Measurements from ENCODE around the gene CDH13. TPM values are rescaled to one million over a fixed set of nuclear protein-coding genes. Genes with fewer than 3 reads are reported as not detected.

CDH13 gene
- total RNA-seq, 1 donor from 2014 or later: not detected

GRCh38 chr16:83456934-83457333 is 830.2 kb downstream of the CDH13 start:
- TF ChIP-seq CTCF (IDR thresholded peaks at IDR 0.05): no peak
- intact Hi-C loops (cut with micrococcal nuclease): no loop called here
- Mint-ChIP-seq H3K9me3 (no peaks in the 10 kb centered on the region), H3K36me3 (ENCODE audit: low read depth) (no peaks in the 10 kb centered on the region), H3K4me3 (no peak overlapping the region), H3K27me3 (no peaks in the 10 kb centered on the region), H3K27ac (no peak overlapping the region), H3K4me1 (no peaks in the 10 kb centered on the region)
- no peak for ATAC-seq (ENCODE audit: low read depth)
- no peak for DNase-seq
- CTCF ChIA-PET: no interaction called here
- POLR2A ChIA-PET: no interaction called here

- no peaks in the 10 kb centered on the region for H3K36me3 Mint-ChIP-seq (ENCODE audit: low read depth)
- POLR2A ChIA-PET: no interaction called here
- H3K27me3 Mint-ChIP-seq: no peaks in the 10 kb centered on the region
- intact Hi-C loops (cut with micrococcal nuclease): no loop called here
- no peak for TF ChIP-seq CTCF (IDR thresholded peaks at IDR 0.05)
- H3K9me3 Mint-ChIP-seq: no peaks in the 10 kb centered on the region
- DNase-seq (no peak), ATAC-seq (ENCODE audit: low read depth) (peak; percentile 18)
- H3K27ac Mint-ChIP-seq: no peak overlapping the region
- CTCF ChIA-PET: no interaction called here
- no peaks in the 10 kb centered on the region for H3K4me1 Mint-ChIP-seq
- H3K4me3 Mint-ChIP-seq: no peak overlapping the region
Measured at GRCh38 chr16:83458612-83459011, 831.8 kb downstream of the CDH13 start.

GRCh38 chr16:83464991-83465390 is 838.2 kb downstream of the CDH13 start:
- H3K4me1 Mint-ChIP-seq: no peaks in the 10 kb centered on the region
- CTCF ChIA-PET: no interaction called here
- no peaks in the 10 kb centered on the region for H3K9me3 Mint-ChIP-seq
- intact Hi-C loops (cut with micrococcal nuclease): no loop called here
- DNase-seq: no peak
- POLR2A ChIA-PET: no interaction called here
- H3K36me3 Mint-ChIP-seq (ENCODE audit: low read depth): no peaks in the 10 kb centered on the region
- no peak overlapping the region for H3K4me3 Mint-ChIP-seq
- TF ChIP-seq CTCF (IDR thresholded peaks at IDR 0.05): no peak
- no peaks in the 10 kb centered on the region for H3K27me3 Mint-ChIP-seq
- ATAC-seq (ENCODE audit: low read depth): no peak
- no peak overlapping the region for H3K27ac Mint-ChIP-seq

GRCh38 chr16:83470416-83470815 is 843.6 kb downstream of the CDH13 start:
- H3K27ac Mint-ChIP-seq: no peak overlapping the region
- H3K27me3 Mint-ChIP-seq: no peaks in the 10 kb centered on the region
- H3K9me3 Mint-ChIP-seq: no peaks in the 10 kb centered on the region
- TF ChIP-seq CTCF (IDR thresholded peaks at IDR 0.05): no peak
- no peaks in the 10 kb centered on the region for H3K4me1 Mint-ChIP-seq
- ATAC-seq (ENCODE audit: low read depth): no peak
- no peak for DNase-seq
- no peak overlapping the region for H3K4me3 Mint-ChIP-seq
- ChIA-PET CTCF (no interaction called here), POLR2A (no interaction called here)
- no peaks in the 10 kb centered on the region for H3K36me3 Mint-ChIP-seq (ENCODE audit: low read depth)
- intact Hi-C loops (cut with micrococcal nuclease): no loop called here

GRCh38 chr16:83472776-83473501 is 846.2 kb downstream of the CDH13 start:
- ChIA-PET POLR2A (no interaction called here), CTCF (no interaction called here)
- Mint-ChIP-seq H3K27me3 (no peaks in the 10 kb centered on the region), H3K4me3 (no peak overlapping the region), H3K27ac (no peak overlapping the region), H3K4me1 (no peaks in the 10 kb centered on the region), H3K36me3 (ENCODE audit: low read depth) (no peaks in the 10 kb centered on the region), H3K9me3 (no peaks in the 10 kb centered on the region)
- TF ChIP-seq CTCF (IDR thresholded peaks at IDR 0.05): no peak
- ATAC-seq (ENCODE audit: low read depth) (no peak), DNase-seq (no peak)
- intact Hi-C loops (cut with micrococcal nuclease): no loop called here

Data from activated B cell treated with CpG ODN at 0.5 μM for 24 hours (primary cell).